Bronchial smooth muscle cell (primary cell): ENCODE data around the gene WDR1. TPM values are rescaled to one million over a fixed set of nuclear protein-coding genes. Genes with fewer than 3 reads are reported as not detected.

ENCODE experiments used
- total RNA-seq: library from RNA; depleted of rRNA; stranded (reverse); fragments of >200 nt; gene quantifications from 2 replicates; pipeline ENCODE4 v1.2.1, GENCODE V29; 2014

WDR1 gene
- 306 and 310 TPM in 2 replicates for total RNA-seq

GRCh38 chr4:10116569-10117358 lies at the start of gene WDR1:
Gene WDR1 (minus strand): TSS chr4:10116799. CDS start chr4:10116666, 133 bp downstream.

Other genes starting within 250 kb of the WDR1 start
- gene SLC2A9, start 95.3 kb downstream of the WDR1 start, total RNA-seq, result 2.5 and 3.1 TPM in 2 replicates